Liver (tissue), 9 donors: ENCODE data around the gene TFR2. TPM values are rescaled to one million over a fixed set of nuclear protein-coding genes. Genes with fewer than 3 reads are reported as not detected.

Source experiments
- DNase-seq: peaks from one replicate; pipeline ENCODE4 v3.0.0-alpha.2; 2017; ENCODE audit warnings: low spot score
- H3K27ac ChIP-seq, 2 donors: one replicate each; pipeline ENCODE4 v1.7.0; 2013; ENCODE audit warnings: inconsistent platforms in 2 of 2, low read length in 2 of 2, control low read depth in 1 of 2, low read depth in 1 of 2, mild to moderate bottlenecking in 1 of 2
- H3K27me3 ChIP-seq, 4 donors: one replicate each; pipeline versions ENCODE4 v1.6.1 to v1.7.0; 2013; ENCODE audit warnings: low read length in 3 of 4, inconsistent platforms in 1 of 4, mild to moderate bottlenecking in 1 of 4, moderate library complexity in 1 of 4; ENCODE audit not compliant: control insufficient read depth in 4 of 4, insufficient read depth in 4 of 4
- H3K36me3 ChIP-seq, 4 donors: one replicate each; pipeline versions ENCODE4 v1.6.1 to v1.7.0; 2013; ENCODE audit warnings: low read length in 3 of 4, mild to moderate bottlenecking in 3 of 4, low read depth in 1 of 4, moderate library complexity in 1 of 4; ENCODE audit not compliant: control insufficient read depth in 4 of 4, insufficient read depth in 3 of 4
- H3K4me1 ChIP-seq, 4 donors: one replicate each; pipeline versions ENCODE4 v1.6.1 to v1.7.0; 2013; ENCODE audit warnings: low read length in 3 of 4, mild to moderate bottlenecking in 3 of 4, moderate library complexity in 1 of 4; ENCODE audit not compliant: control insufficient read depth in 4 of 4, insufficient read depth in 4 of 4
- H3K4me3 ChIP-seq, 3 donors: one replicate each; pipeline versions ENCODE4 v1.6.1 to v1.7.0; 2013; ENCODE audit warnings: low read length in 3 of 3, control low read depth in 1 of 3, low read depth in 1 of 3, mild to moderate bottlenecking in 1 of 3
- H3K9ac ChIP-seq, 2 donors: one replicate each; pipeline ENCODE4 v1.7.0; 2013; ENCODE audit warnings: low read length in 2 of 2, mild to moderate bottlenecking in 2 of 2, moderate library complexity in 2 of 2, control low read depth in 1 of 2, low read depth in 1 of 2
- H3K9me3 ChIP-seq, 4 donors: one replicate each; pipeline versions ENCODE4 v1.6.1 to v1.7.0; 2013; ENCODE audit warnings: low read length in 3 of 4; ENCODE audit not compliant: control insufficient read depth in 4 of 4
- ATF3 ChIP-seq: IDR thresholded peaks from 2 replicates; pipeline ENCODE4 v1.6.1; 2016; ENCODE audit warnings: antibody characterized with exemption
- EGR1 ChIP-seq, 2 donors: IDR thresholded peaks; 2 replicates each; pipeline ENCODE4 v1.6.1; 2016 to 2018; ENCODE audit warnings: antibody characterized with exemption in 2 of 2, low read depth in 2 of 2
- FOXA2 ChIP-seq: IDR thresholded peaks from 2 replicates; pipeline ENCODE4 v1.6.1; 2016; ENCODE audit warnings: antibody characterized with exemption
- HNF4A ChIP-seq, 2 donors: conservative IDR thresholded peaks; 2 replicates each; pipeline ENCODE4 v1.6.1; 2016; ENCODE audit warnings: antibody characterized with exemption in 2 of 2, mild to moderate bottlenecking in 2 of 2
- NR2F2 ChIP-seq: IDR thresholded peaks from 2 replicates; pipeline ENCODE4 v1.6.1; 2016; ENCODE audit warnings: antibody characterized with exemption
- REST ChIP-seq: IDR thresholded peaks from 2 replicates; pipeline ENCODE4 v1.6.1; 2016; ENCODE audit warnings: antibody characterized with exemption, mild to moderate bottlenecking
- RXRA ChIP-seq, 2 donors: IDR thresholded peaks; 2 replicates each; pipeline ENCODE4 v1.6.1; 2017 to 2018; ENCODE audit warnings: antibody characterized with exemption in 2 of 2, mild to moderate bottlenecking in 1 of 2
- SP1 ChIP-seq: IDR thresholded peaks from 2 replicates; pipeline ENCODE4 v1.6.1; 2018; ENCODE audit warnings: antibody characterized with exemption, mild to moderate bottlenecking
- TAF1 ChIP-seq: conservative IDR thresholded peaks from 2 replicates; pipeline ENCODE4 v1.6.1; 2016; ENCODE audit warnings: antibody characterized with exemption, mild to moderate bottlenecking
- YY1 ChIP-seq: IDR thresholded peaks from 2 replicates; pipeline ENCODE4 v1.6.1; 2016; ENCODE audit warnings: antibody characterized with exemption, mild to moderate bottlenecking
- ZBTB33 ChIP-seq: IDR thresholded peaks from 2 replicates; pipeline ENCODE4 v1.6.1; 2016; ENCODE audit warnings: antibody characterized with exemption
- WGBS: extraction: QIAGEN DNeasy Blood & Tissue Kit; methylation state at CpG from one replicate; pipeline ENCODE4 v1.1.7; 2013; 5-methylcytosine and 5-hydroxymethylcytosine counted together
- polyA plus RNA-seq, 2 donors: library from polyadenylated mRNA; stranded (reverse) in 1 of 2; unstranded in 1 of 2; fragments of 200-250 nt in 1 of 2; fragments of >200 nt in 1 of 2; fragmentation: Nextera tagmentation in 1 of 2; extraction: Ambion mirVana in 1 of 2; gene quantifications; one replicate each; pipeline versions ENCODE4 v1.2.1 to v1.2.3, GENCODE V29; 2013 to 2015
- total RNA-seq, 2 donors: library from RNA; depleted of rRNA; stranded (reverse); fragments of >200 nt; gene quantifications; one replicate each; pipeline ENCODE4 v1.2.3, GENCODE V29; 2014
- donor health status: healthy.
- donor health status: healthy.
- donor health status: healthy.
- donor health status: healthy.
- donor health status: healthy.

The TFR2 gene
- total and polyA plus RNA-seq, 4 donors, result 276 to 663 (median 356) TPM

GRCh38 chr7:100575206-100575631 is 66.1 kb downstream of the TFR2 start:
- H3K36me3 ChIP-seq, result peaks cover 18 to 37% (median 22%) of the 10 kb centered on the region in 4 donors

GRCh38 chr7:100574362-100575205 is 66.8 kb downstream of the TFR2 start:
- TF ChIP-seq REST (no peak), SP1 (no peak), ZBTB33 (no peak), HNF4A (conservative IDR thresholded peaks at IDR 0.05) (no peak), ATF3 (no peak), NR2F2 (no peak)
- Histone ChIP-seq H3K4me1 (peaks cover 3 to 28% (median 15%) of the 10 kb centered on the region in 4 donors), H3K27me3 (no peaks in the 10 kb centered on the region), H3K4me3 (no peak overlapping the region), H3K9ac (no peak overlapping the region), H3K9me3 (no peaks in the 10 kb centered on the region), H3K27ac (peak overlapping the region in 1 of 2 donors; percentile 50), H3K36me3 (peaks cover 14 to 31% (median 17%) of the 10 kb centered on the region in 4 donors)
- 93% methylated on average over 44 of the region's 44 CpGs for WGBS
- no peak for DNase-seq

More at GRCh38 chr7:100575206-100575631, 66.1 kb downstream of the TFR2 start:
- H3K9ac ChIP-seq, result no peak overlapping the region
- 57% methylated on average over 14 of the region's 14 CpGs for WGBS
- no peak for DNase-seq
- H3K4me3 ChIP-seq, result no peak overlapping the region
- no peaks in the 10 kb centered on the region for H3K9me3 ChIP-seq
- H3K27me3 ChIP-seq, result no peaks in the 10 kb centered on the region
- peak; percentile 54 to 92 for TF ChIP-seq RXRA (IDR thresholded peaks at IDR 0.05)
- TF ChIP-seq HNF4A (conservative IDR thresholded peaks at IDR 0.05), result peak in 1 of 2 donors; percentile 75
- peak; percentile 70 for TF ChIP-seq YY1
- no peak for TF ChIP-seq EGR1 (IDR thresholded peaks at IDR 0.05; ENCODE audit: low read depth in 2 of 2)
- no peak for TF ChIP-seq TAF1
- TF ChIP-seq SP1, result peak; percentile 50
- TF ChIP-seq FOXA2, result no peak
- H3K27ac ChIP-seq, result no peak overlapping the region
- peaks cover 2 to 22% (median 12%) of the 10 kb centered on the region in 4 donors for H3K4me1 ChIP-seq
